ENCODE measurements around the gene POLR2B. TPM values are rescaled to one million over a fixed set of nuclear protein-coding genes. Genes with fewer than 3 reads are reported as not detected.
"Not testable (repeated sequence)": the region's sequence is repeated elsewhere in the genome, so short reads cannot be mapped to it uniquely, and the experiment has no call there.

Gene POLR2B
- total and polyA plus RNA-seq, 2 of the 4 experiments (the other 2 are of a cell fraction): 74.0 to 106 TPM

GRCh38 chr4:57044996-57045395, 66.3 kb downstream of the POLR2B start:
- no TSS peak for BruUV-seq (replicated peaks)
- H4K8ac ChIP-seq (ENCODE audit: low read depth in 2 of 2, low read length in 2 of 2): peak overlapping the region; percentile 70 to 75; a peak in 3 of 4 replicates
- no peak overlapping the region for H4K5ac ChIP-seq (ENCODE audit: low read depth, low read length)
- peaks cover 29% of the 10 kb centered on the region for H3K9me1 ChIP-seq (ENCODE audit: insufficient read depth, low read length)
- CTCF ChIA-PET: no interaction called here
- dilution Hi-C loops (cut with HindIII; ENCODE audit: low sequenced_read_pairs, unreplicated experiment) (no loop called here), in situ Hi-C loops (cut with MboI; ENCODE audit: low sequenced_read_pairs) (loop anchor here (25.0 kb wide), 1 partner anchor 392 kb away; no protein-coding TSS in a partner anchor), intact Hi-C loops (cut with micrococcal nuclease) (no loop called here)
- 0 out of 2 replicates have a peak, but pooled peaks cover 2% of the 10 kb centered on the region for H3K9me3 ChIP-seq (ENCODE audit: control insufficient read depth, insufficient read depth, low read length)
- peak overlapping the region; percentile 96; the same call in 1 of the 2 replicates for H2BK20ac ChIP-seq (ENCODE audit: low read depth, low read length)
- H3K27ac ChIP-seq (ENCODE audit: insufficient read depth, low read length): peak overlapping the region; percentile 63; the same call in 1 of the 2 replicates
- no peaks in the 10 kb centered on the region for H4K20me1 ChIP-seq (ENCODE audit: insufficient read depth, low read length)
- H3K27me3 ChIP-seq (ENCODE audit: control insufficient read depth, insufficient read depth, low read length): no peaks in the 10 kb centered on the region
- no peak overlapping the region for H3K9ac ChIP-seq (ENCODE audit: low read depth, low read length)
- ATAC-seq (ENCODE audit: low read depth): peak; percentile 61
- peak overlapping the region; percentile 41; the same call in 1 of the 2 replicates for H3K23ac ChIP-seq (ENCODE audit: low read depth, low read length)
- peak overlapping the region; percentile 83 for H2AK5ac ChIP-seq (ENCODE audit: low read depth, low read length)
- H2AFZ ChIP-seq (replicated peaks; ENCODE audit: low read length, poor library complexity): no peak overlapping the region
- peak overlapping the region; percentile 70; the same call in 2 of the 3 replicates for H2BK15ac ChIP-seq (ENCODE audit: low read depth, low read length)
- TF ChIP-seq RAD21 (IDR thresholded peaks at IDR 0.05; ENCODE audit: low read length) (peak; percentile 11; the same call in 1 of the 2 replicates), CTCF (conservative IDR thresholded peaks at IDR 0.05; ENCODE audit: low read depth, low read length) (no peak), NFE2L2 (IDR thresholded peaks at IDR 0.05; ENCODE audit: low read depth, low read length) (no peak), SMC3 (IDR thresholded peaks at IDR 0.05; ENCODE audit: low read depth, low read length) (no peak)
- peak overlapping the region; percentile 92 for H2BK5ac ChIP-seq (ENCODE audit: low read depth, low read length, poor library complexity, severe bottlenecking)
- no peak overlapping the region for H3K4me3 ChIP-seq (ENCODE audit: insufficient read depth, low read depth, low read length)
- H3K79me1 ChIP-seq (ENCODE audit: low read depth in 1 of 2, low read length in 2 of 2): peaks cover 34 to 71% of the 10 kb centered on the region in 2 experiments
- peak overlapping the region; percentile 74; the same call in 1 of the 2 replicates for H4K91ac ChIP-seq (ENCODE audit: insufficient read depth, low read depth, low read length)
- peak overlapping the region; percentile 68; the same call in 1 of the 2 replicates for H3K18ac ChIP-seq (ENCODE audit: low read depth, low read length)
- no CpG with 5 or more reads among the region's 1 CpG for WGBS, 2 experiments (ENCODE audit: extremely low coverage in 2 of 2, insufficient read length in 1 of 2)
- no peak overlapping the region for H2AK9ac ChIP-seq (replicated peaks; ENCODE audit: low read depth, low read length, poor library complexity)
- POLR2A ChIA-PET (ENCODE audit: unreplicated experiment): no interaction called here
- peak overlapping the region; percentile 97 for H3K4ac ChIP-seq (ENCODE audit: low read depth, low read length)
- H3K4me1 ChIP-seq (ENCODE audit: control insufficient read depth, insufficient read depth, low read length): peaks cover 27% of the 10 kb centered on the region
- H3K56ac ChIP-seq (ENCODE audit: extremely low read depth, insufficient read depth, low read length): peak overlapping the region; percentile 51; the same call in 1 of the 2 replicates
- H3K14ac ChIP-seq (replicated peaks; ENCODE audit: low read depth, low read length): peak overlapping the region; percentile 79
- no peak overlapping the region; the same call in 1 of the 2 replicates for H3K4me2 ChIP-seq (ENCODE audit: low read depth, low read length)
- peak overlapping the region; percentile 95 for H2BK120ac ChIP-seq (ENCODE audit: low read depth, low read length)
- DNase-seq: peak; percentile 70
- H3K36me3 ChIP-seq (ENCODE audit: control insufficient read depth, insufficient read depth, low read length): peaks cover 5% of the 10 kb centered on the region

GRCh38 chr4:57047046-57047445, 68.3 kb downstream of the POLR2B start:
- ATAC-seq (ENCODE audit: low read depth); H3K36me3 ChIP-seq (ENCODE audit: control insufficient read depth, insufficient read depth, low read length); H4K20me1 ChIP-seq (ENCODE audit: insufficient read depth, low read length); POLR2A ChIA-PET (ENCODE audit: unreplicated experiment); DNase-seq; H3K9me3 ChIP-seq (ENCODE audit: control insufficient read depth, insufficient read depth, low read length); H3K27me3 ChIP-seq (ENCODE audit: control insufficient read depth, insufficient read depth, low read length); H3K9ac ChIP-seq (ENCODE audit: low read depth, low read length); dilution Hi-C loops (cut with HindIII; ENCODE audit: low sequenced_read_pairs, unreplicated experiment); H3K4me3 ChIP-seq (ENCODE audit: insufficient read depth, low read depth, low read length); BruUV-seq (replicated peaks); H2AFZ ChIP-seq (replicated peaks; ENCODE audit: low read length, poor library complexity); H2AK9ac ChIP-seq (replicated peaks; ENCODE audit: low read depth, low read length, poor library complexity); H3K4me2 ChIP-seq (ENCODE audit: low read depth, low read length); intact Hi-C loops (cut with micrococcal nuclease): not testable (repeated sequence)
- peak overlapping the region; percentile 26; the same call in 1 of the 2 replicates for H3K56ac ChIP-seq (ENCODE audit: extremely low read depth, insufficient read depth, low read length)
- H2AK5ac ChIP-seq (ENCODE audit: low read depth, low read length): peak overlapping the region; percentile 96; the same call in 1 of the 2 replicates
- peak overlapping the region; percentile 84 for H3K4ac ChIP-seq (ENCODE audit: low read depth, low read length)
- H3K18ac ChIP-seq (ENCODE audit: low read depth, low read length): peak overlapping the region; percentile 41; the same call in 1 of the 2 replicates
- H3K14ac ChIP-seq (replicated peaks; ENCODE audit: low read depth, low read length): peak overlapping the region; percentile 84
- peaks cover 23% of the 10 kb centered on the region for H3K9me1 ChIP-seq (ENCODE audit: insufficient read depth, low read length)
- CTCF ChIA-PET: interaction anchor here (1.6 kb wide), 1 partner anchor 117 kb away, joined by 10 read pairs; no protein-coding TSS in a partner anchor
- H3K4me1 ChIP-seq (ENCODE audit: control insufficient read depth, insufficient read depth, low read length): peaks cover 25% of the 10 kb centered on the region
- H2BK120ac ChIP-seq (ENCODE audit: low read depth, low read length): peak overlapping the region; percentile 83
- H3K79me1 ChIP-seq (ENCODE audit: low read depth in 1 of 2, low read length in 2 of 2): peaks cover 28 to 74% of the 10 kb centered on the region in 2 experiments
- H4K8ac ChIP-seq (ENCODE audit: low read depth in 2 of 2, low read length in 2 of 2): peak overlapping the region in 1 of 2 experiments; percentile 61; a peak in 2 of 4 replicates
- H2BK20ac ChIP-seq (ENCODE audit: low read depth, low read length): peak overlapping the region; percentile 79
- 100% methylated on average over 2 of the region's 6 CpGs; no CpG with 5 or more reads in 1 of the 2 experiments for WGBS, 2 experiments (ENCODE audit: extremely low coverage in 2 of 2, insufficient read length in 1 of 2)
- peak overlapping the region; percentile 68; the same call in 1 of the 3 replicates for H2BK15ac ChIP-seq (ENCODE audit: low read depth, low read length)
- peak overlapping the region; percentile 39; the same call in 1 of the 2 replicates for H3K27ac ChIP-seq (ENCODE audit: insufficient read depth, low read length)
- peak overlapping the region; percentile 57 for H2BK5ac ChIP-seq (ENCODE audit: low read depth, low read length, poor library complexity, severe bottlenecking)
- peak overlapping the region; percentile 76 for H4K91ac ChIP-seq (ENCODE audit: insufficient read depth, low read depth, low read length)
- peak overlapping the region; percentile 68 for H3K23ac ChIP-seq (ENCODE audit: low read depth, low read length)
- H4K5ac ChIP-seq (ENCODE audit: low read depth, low read length): peak overlapping the region; percentile 47; the same call in 1 of the 2 replicates
- in situ Hi-C loops (cut with MboI; ENCODE audit: low sequenced_read_pairs): loop anchor here (25.0 kb wide), 1 partner anchor 390 kb away; no protein-coding TSS in a partner anchor

All from IMR-90 (cell line).